Upper lobe of left lung (tissue), 6 donors: ENCODE measurements around the gene VPS35L. TPM values are rescaled to one million over a fixed set of nuclear protein-coding genes. Genes with fewer than 3 reads are reported as not detected.

ENCODE experiments used
- ATAC-seq, 2 donors: fragments of 200-7000 bp; cut with Tn5 transposase; one replicate each; pipeline ENCODE4 v1.9.1; 2022; ENCODE audit warnings: mild to moderate bottlenecking in 2 of 2, moderate library complexity in 2 of 2; ENCODE audit not compliant: low FRiP score in 2 of 2
- DNase-seq, 2 donors: peaks; one replicate each; pipeline ENCODE4 v3.0.0-alpha.2; 2019 to 2020
- H3K27ac ChIP-seq, 4 donors: fragments of 200-600 bp; sonication (generic); one replicate each; pipeline ENCODE4 v1.5.1; 2016 to 2019
- H3K27me3 ChIP-seq, 4 donors: fragments of 200-600 bp; sonication (generic); one replicate each; pipeline ENCODE4 v1.5.1; 2017 to 2019
- H3K36me3 ChIP-seq, 4 donors: fragments of 200-600 bp; sonication (generic); one replicate each; pipeline ENCODE4 v1.5.1; 2016 to 2019
- H3K4me1 ChIP-seq, 4 donors: fragments of 200-600 bp; sonication (generic); one replicate each; pipeline ENCODE4 v1.5.1; 2018 to 2019
- H3K4me3 ChIP-seq, 4 donors: fragments of 200-600 bp; sonication (generic); one replicate each; pipeline ENCODE4 v1.5.1; 2017 to 2019; ENCODE audit warnings: mild to moderate bottlenecking in 2 of 4, moderate library complexity in 1 of 4
- H3K9me3 ChIP-seq, 4 donors: fragments of 200-600 bp; sonication (generic); one replicate each; pipeline ENCODE4 v1.5.1; 2018 to 2019
- EP300 ChIP-seq, 4 donors: sonication (generic); formaldehyde crosslinking; IDR thresholded peaks; one replicate each; pipeline ENCODE4 v1.5.1; 2017; ENCODE audit warnings: antibody characterized with exemption in 4 of 4, control low read depth in 2 of 4
- POLR2A ChIP-seq, 4 donors: fragments of 450-650 bp; IDR thresholded peaks; one replicate each; pipeline ENCODE4 v1.5.1; 2016 to 2017; ENCODE audit warnings: antibody characterized with exemption in 4 of 4, mild to moderate bottlenecking in 2 of 4
- POLR2AphosphoS5 ChIP-seq, 2 donors: sonication (generic); formaldehyde crosslinking; IDR thresholded peaks; one replicate each; pipeline ENCODE4 v1.5.1; 2017; ENCODE audit warnings: antibody characterized with exemption in 2 of 2
- WGBS, 2 donors: methylation state at CpG; one replicate each; pipeline ENCODE4 v1.1.5; 2017 to 2018; 5-methylcytosine and 5-hydroxymethylcytosine counted together
- total RNA-seq, 6 donors: library from RNA; depleted of rRNA in 4 of 6; stranded (reverse); fragments of >200 nt in 4 of 6; gene quantifications; one replicate each; pipeline versions ENCODE4 v1.1.0 to v1.2.1, GENCODE V29; 2016 to 2021
- TF ChIP-seq, protein P1 (sequence below), 6 experiments: fragments of 450-650 bp in 4 of 6; fragments of 200-600 bp in 2 of 6; sonication (generic) in 2 of 6; IDR thresholded peaks; one replicate each; pipeline ENCODE4 v1.5.1; 2016 to 2019; ENCODE audit warnings: antibody characterized with exemption in 6 of 6
- donor health status: DM: no; HTN: no; CAD: no; lungs with moderate emphysema.
- donor health status: DM: no; HTN: yes; CAD: no; lungs with severe emphysema.

The VPS35L gene, protein sequence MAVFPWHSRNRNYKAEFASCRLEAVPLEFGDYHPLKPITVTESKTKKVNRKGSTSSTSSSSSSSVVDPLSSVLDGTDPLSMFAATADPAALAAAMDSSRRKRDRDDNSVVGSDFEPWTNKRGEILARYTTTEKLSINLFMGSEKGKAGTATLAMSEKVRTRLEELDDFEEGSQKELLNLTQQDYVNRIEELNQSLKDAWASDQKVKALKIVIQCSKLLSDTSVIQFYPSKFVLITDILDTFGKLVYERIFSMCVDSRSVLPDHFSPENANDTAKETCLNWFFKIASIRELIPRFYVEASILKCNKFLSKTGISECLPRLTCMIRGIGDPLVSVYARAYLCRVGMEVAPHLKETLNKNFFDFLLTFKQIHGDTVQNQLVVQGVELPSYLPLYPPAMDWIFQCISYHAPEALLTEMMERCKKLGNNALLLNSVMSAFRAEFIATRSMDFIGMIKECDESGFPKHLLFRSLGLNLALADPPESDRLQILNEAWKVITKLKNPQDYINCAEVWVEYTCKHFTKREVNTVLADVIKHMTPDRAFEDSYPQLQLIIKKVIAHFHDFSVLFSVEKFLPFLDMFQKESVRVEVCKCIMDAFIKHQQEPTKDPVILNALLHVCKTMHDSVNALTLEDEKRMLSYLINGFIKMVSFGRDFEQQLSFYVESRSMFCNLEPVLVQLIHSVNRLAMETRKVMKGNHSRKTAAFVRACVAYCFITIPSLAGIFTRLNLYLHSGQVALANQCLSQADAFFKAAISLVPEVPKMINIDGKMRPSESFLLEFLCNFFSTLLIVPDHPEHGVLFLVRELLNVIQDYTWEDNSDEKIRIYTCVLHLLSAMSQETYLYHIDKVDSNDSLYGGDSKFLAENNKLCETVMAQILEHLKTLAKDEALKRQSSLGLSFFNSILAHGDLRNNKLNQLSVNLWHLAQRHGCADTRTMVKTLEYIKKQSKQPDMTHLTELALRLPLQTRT
- 10 to 100 TPM; 39.8 to 52.9 (median 45.2) TPM for total RNA-seq

DNA sequence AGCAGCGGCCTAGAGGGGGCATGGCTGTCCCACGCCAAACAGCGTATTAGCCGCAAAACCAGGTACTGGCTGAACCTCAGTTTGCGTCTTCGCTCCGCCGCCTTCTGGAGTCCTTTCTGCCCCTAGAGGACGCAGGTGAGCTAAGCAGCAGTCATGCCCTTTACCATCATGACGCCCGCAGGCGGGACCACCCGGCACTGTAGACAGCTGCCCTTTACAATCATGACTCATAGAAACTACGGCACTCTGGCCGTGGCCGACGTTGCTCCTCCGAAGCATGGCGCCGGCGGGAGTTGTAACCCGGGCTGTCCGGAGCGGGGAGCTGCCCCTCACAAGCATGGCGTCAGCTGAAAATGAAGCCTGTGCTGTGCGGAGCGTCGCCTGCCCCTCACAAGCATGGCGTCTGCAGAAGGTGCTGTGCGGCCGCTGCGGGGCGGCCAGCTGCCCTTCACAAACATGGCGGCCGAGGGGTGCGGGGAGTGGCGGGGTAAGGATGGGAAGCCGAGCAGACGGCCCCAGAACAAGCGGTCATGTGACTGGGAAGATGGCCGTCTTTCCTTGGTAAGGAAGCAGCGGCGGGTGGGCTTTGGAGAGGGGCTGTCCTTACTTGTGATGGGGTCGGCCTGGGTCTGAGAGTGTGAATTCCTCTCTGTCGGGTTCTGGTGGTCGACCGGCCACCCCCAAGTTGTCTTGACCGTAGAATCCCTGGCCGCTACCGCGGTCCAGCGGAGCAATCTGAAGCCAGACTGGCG is at the start of gene VPS35L:
Gene VPS35L, plus strand, starts transcription at position 518 of the 752 bp plus-strand sequence. Its CDS starts 27 bp downstream, at position 545.
- Histone ChIP-seq H3K4me1 (peaks cover 15 to 27% (median 17%) of the 10 kb centered on the region in 4 donors), H3K27ac (peak within 1 kb of the TSS; percentile 83 to 92 (median 88)), H3K4me3 (peak within 1 kb of the TSS; percentile 69 to 89 (median 86)), H3K27me3 (no peaks in the 10 kb centered on the region), H3K9me3 (no peaks in the 10 kb centered on the region), H3K36me3 (peaks cover 0 to 4% (median 0%) of the 10 kb centered on the region in 4 donors)
- TF ChIP-seq EP300 (IDR thresholded peaks at IDR 0.05) (no peak), POLR2A (IDR thresholded peaks at IDR 0.05) (peak in 2 of 4 donors; percentile 16 to 62), POLR2AphosphoS5 (IDR thresholded peaks at IDR 0.05) (peak; percentile 68 to 75)
- TF ChIP-seq, protein P1, sequence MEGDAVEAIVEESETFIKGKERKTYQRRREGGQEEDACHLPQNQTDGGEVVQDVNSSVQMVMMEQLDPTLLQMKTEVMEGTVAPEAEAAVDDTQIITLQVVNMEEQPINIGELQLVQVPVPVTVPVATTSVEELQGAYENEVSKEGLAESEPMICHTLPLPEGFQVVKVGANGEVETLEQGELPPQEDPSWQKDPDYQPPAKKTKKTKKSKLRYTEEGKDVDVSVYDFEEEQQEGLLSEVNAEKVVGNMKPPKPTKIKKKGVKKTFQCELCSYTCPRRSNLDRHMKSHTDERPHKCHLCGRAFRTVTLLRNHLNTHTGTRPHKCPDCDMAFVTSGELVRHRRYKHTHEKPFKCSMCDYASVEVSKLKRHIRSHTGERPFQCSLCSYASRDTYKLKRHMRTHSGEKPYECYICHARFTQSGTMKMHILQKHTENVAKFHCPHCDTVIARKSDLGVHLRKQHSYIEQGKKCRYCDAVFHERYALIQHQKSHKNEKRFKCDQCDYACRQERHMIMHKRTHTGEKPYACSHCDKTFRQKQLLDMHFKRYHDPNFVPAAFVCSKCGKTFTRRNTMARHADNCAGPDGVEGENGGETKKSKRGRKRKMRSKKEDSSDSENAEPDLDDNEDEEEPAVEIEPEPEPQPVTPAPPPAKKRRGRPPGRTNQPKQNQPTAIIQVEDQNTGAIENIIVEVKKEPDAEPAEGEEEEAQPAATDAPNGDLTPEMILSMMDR (IDR thresholded peaks at IDR 0.05): peak; percentile 59 to 89 (median 78)
- ATAC-seq: peak; percentile 99 to 100
- 0% methylated on average over 27 to 51 of the region's 53 CpGs for WGBS, 2 donors
- peak; percentile 97 to 98 for DNase-seq

DNA sequence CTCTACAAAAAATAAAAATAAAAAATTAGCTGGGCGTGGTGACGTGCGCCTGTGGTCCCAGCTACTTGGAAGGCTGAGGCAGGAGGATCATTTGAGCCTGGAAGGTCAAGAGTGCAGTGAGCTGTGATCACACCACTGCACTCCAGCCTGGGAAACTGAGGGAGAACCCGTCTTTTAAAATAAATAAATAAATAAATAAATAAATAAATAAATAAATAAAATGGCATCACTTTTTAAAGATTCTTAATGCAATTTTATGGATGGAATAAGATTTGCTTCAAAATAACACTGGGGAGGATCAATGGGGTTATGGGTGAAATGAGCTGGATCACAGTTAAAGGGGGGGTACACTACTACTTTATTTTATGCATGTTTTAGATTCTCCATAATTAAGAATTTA is 48.5 kb upstream of the VPS35L start:
- WGBS, 2 donors: 96 to 97% methylated on average over 4 of the region's 4 CpGs
- Histone ChIP-seq H3K4me1 (peaks cover 0 to 5% (median 0%) of the 10 kb centered on the region in 4 donors), H3K9me3 (no peaks in the 10 kb centered on the region), H3K4me3 (no peak overlapping the region), H3K27me3 (no peaks in the 10 kb centered on the region), H3K36me3 (peaks cover 13 to 94% (median 51%) of the 10 kb centered on the region in 4 donors), H3K27ac (no peak overlapping the region)
- ATAC-seq (no peak), DNase-seq (no peak)
- TF ChIP-seq, protein P1 (IDR thresholded peaks at IDR 0.05): no peak
- no peak for TF ChIP-seq POLR2AphosphoS5 (IDR thresholded peaks at IDR 0.05)
- no peak for TF ChIP-seq EP300 (IDR thresholded peaks at IDR 0.05)
- TF ChIP-seq POLR2A (IDR thresholded peaks at IDR 0.05): no peak

DNA sequence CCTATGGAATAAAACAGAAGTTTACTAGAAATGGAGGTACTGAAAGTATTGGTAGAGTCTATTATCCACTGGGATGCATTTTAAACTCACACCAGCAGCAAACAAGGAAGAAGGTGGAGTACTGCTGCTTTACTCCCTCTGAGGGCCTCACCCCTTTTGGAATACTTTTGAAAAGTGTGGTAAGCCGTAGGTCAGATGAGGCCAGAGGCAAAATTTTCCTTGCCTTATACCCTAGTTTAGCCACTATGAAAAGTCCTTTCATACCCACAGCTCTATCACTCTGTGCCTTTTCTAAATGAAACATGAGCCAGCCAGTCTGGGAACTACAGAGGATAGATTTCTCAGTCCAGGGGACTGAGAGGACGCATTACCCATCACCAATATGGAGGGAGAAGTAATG is 47.6 kb upstream of the VPS35L start:
- Histone ChIP-seq H3K4me1 (peaks cover 0 to 5% (median 0%) of the 10 kb centered on the region in 4 donors), H3K9me3 (no peaks in the 10 kb centered on the region), H3K4me3 (no peak overlapping the region), H3K27me3 (no peaks in the 10 kb centered on the region), H3K36me3 (peaks cover 13 to 85% (median 43%) of the 10 kb centered on the region in 4 donors), H3K27ac (no peak overlapping the region)
- no peak for TF ChIP-seq EP300 (IDR thresholded peaks at IDR 0.05)
- TF ChIP-seq, protein P1 (IDR thresholded peaks at IDR 0.05): no peak
- no peak for TF ChIP-seq POLR2AphosphoS5 (IDR thresholded peaks at IDR 0.05)
- TF ChIP-seq POLR2A (IDR thresholded peaks at IDR 0.05): no peak
- ATAC-seq: no peak
- 82 to 85% methylated on average over 2 of the region's 2 CpGs for WGBS, 2 donors
- DNase-seq: no peak

- no peak for ATAC-seq
- Histone ChIP-seq H3K4me1 (peaks cover 10 to 22% (median 17%) of the 10 kb centered on the region in 4 donors), H3K27ac (no peak overlapping the region), H3K27me3 (no peaks in the 10 kb centered on the region), H3K4me3 (no peak overlapping the region), H3K9me3 (no peaks in the 10 kb centered on the region), H3K36me3 (peaks cover 9 to 62% (median 25%) of the 10 kb centered on the region in 4 donors)
- TF ChIP-seq POLR2AphosphoS5 (IDR thresholded peaks at IDR 0.05) (no peak), EP300 (IDR thresholded peaks at IDR 0.05) (no peak), POLR2A (IDR thresholded peaks at IDR 0.05) (no peak)
- TF ChIP-seq, protein P1 (IDR thresholded peaks at IDR 0.05): no peak
- no peak for DNase-seq
Observed at GRCh38 chr16:19512297-19512696, 43.2 kb upstream of the VPS35L start.
